ENCODE results near the gene PCYT1A. TPM values are rescaled to one million over a fixed set of nuclear protein-coding genes. Genes with fewer than 3 reads are reported as not detected.
A peak's percentile ranks its signal among the peaks of the same experiment; 100 is the strongest.

Gene PCYT1A
- total and polyA plus RNA-seq, 2 donors (not counting 1 experiment from before 2014, with no cell fraction given), result 56.6 to 61.2 TPM

- WGBS (ENCODE audit: insufficient coverage), result 34% methylated on average over 28 of the region's 49 CpGs
- POLR2A ChIA-PET, result no interaction called here
- H3K4me3 ChIP-seq (ENCODE audit: control extremely low read depth in 1 of 5, extremely low read depth in 1 of 5, insufficient read depth in 1 of 5, low read depth in 2 of 5, low read length in 4 of 5), result peak overlapping the region; percentile 13 to 92 (median 52)
These were observed 79.5 kb downstream of the PCYT1A start for GRCh38 chr3:196207833-196208607.

More at GRCh38 chr3:196207833-196208607, 79.5 kb downstream of the PCYT1A start:
- peak overlapping the region; percentile 93 for H3K4me2 ChIP-seq (replicated peaks; ENCODE audit: low read depth, low read length, poor library complexity, severe bottlenecking)
- no peak overlapping the region for H3K27ac ChIP-seq (ENCODE audit: low read length in 2 of 2)
- H3K9ac ChIP-seq (ENCODE audit: low read length), result peak overlapping the region; percentile 79
- H2AFZ ChIP-seq (ENCODE audit: insufficient read depth, low read depth, low read length, poor library complexity, severe bottlenecking), result peak overlapping the region; percentile 65
- no peaks in the 10 kb centered on the region for H3K79me2 ChIP-seq (ENCODE audit: control insufficient read depth, insufficient read depth, low read length)
- H3K27ac Mint-ChIP-seq, result peak overlapping the region; percentile 41
- CTCF ChIA-PET, result interaction anchor here (1.4 to 2.2 kb wide), 2 partner anchors 11 to 135 kb away, joined by 3 to 12 read pairs; no protein-coding TSS in a partner anchor
- peak; percentile 74 for DNase-seq
- H3K27me3 Mint-ChIP-seq, result no peaks in the 10 kb centered on the region
- no peaks in the 10 kb centered on the region for H3K9me3 Mint-ChIP-seq (ENCODE audit: insufficient read depth)
- no peaks in the 10 kb centered on the region for H3K36me3 ChIP-seq (replicated peaks in 1 of 2; ENCODE audit: control extremely low read depth in 1 of 2, control insufficient read depth in 1 of 2, extremely low read depth in 1 of 2, insufficient read depth in 2 of 2, low read length in 1 of 2)
- H4K20me1 ChIP-seq (ENCODE audit: control insufficient read depth, insufficient read depth, low read length, poor library complexity, severe bottlenecking), result no peaks in the 10 kb centered on the region
- peaks cover 0 to 2% (median 0%) of the 10 kb centered on the region in 4 experiments for H3K27me3 ChIP-seq (replicated peaks in 1 of 4; ENCODE audit: control extremely low read depth in 1 of 4, control insufficient read depth in 3 of 4, insufficient read depth in 4 of 4, low read length in 3 of 4)
- no peak for TF ChIP-seq CTCF (IDR thresholded peaks at IDR 0.05)
- no peak for TF ChIP-seq EZH2 (IDR thresholded peaks at IDR 0.05; ENCODE audit: borderline replicate concordance, insufficient read depth, low read depth, low read length, poor library complexity, severe bottlenecking)
- intact Hi-C loops (cut with micrococcal nuclease), result no loop called here
- H3K4me3 Mint-ChIP-seq, result peak overlapping the region; percentile 83
- peaks cover 22 to 31% of the 10 kb centered on the region in 2 donors for H3K4me1 ChIP-seq (ENCODE audit: control insufficient read depth in 2 of 2, insufficient read depth in 2 of 2, low read length in 2 of 2)
- H3K4me1 Mint-ChIP-seq, result peaks cover 34% of the 10 kb centered on the region
- peak; percentile 63 for ATAC-seq (ENCODE audit: low read depth)
- H3K9me3 ChIP-seq (ENCODE audit: control extremely low read depth in 1 of 3, control insufficient read depth in 2 of 3, insufficient read depth in 1 of 3, low read length in 2 of 3), result peaks cover 0 to 14% (median 0%) of the 10 kb centered on the region in 3 donors

All from B cell (primary cell).